Femur (tissue), 1 donor: ENCODE data around the gene BIRC6.
A peak's percentile ranks its signal among the peaks of the same experiment; 100 is the strongest.

Source experiments
- DNase-seq: peaks from one replicate; pipeline ENCODE4 v3.0.0-alpha.2; 2017

The BIRC6 gene

DNA sequence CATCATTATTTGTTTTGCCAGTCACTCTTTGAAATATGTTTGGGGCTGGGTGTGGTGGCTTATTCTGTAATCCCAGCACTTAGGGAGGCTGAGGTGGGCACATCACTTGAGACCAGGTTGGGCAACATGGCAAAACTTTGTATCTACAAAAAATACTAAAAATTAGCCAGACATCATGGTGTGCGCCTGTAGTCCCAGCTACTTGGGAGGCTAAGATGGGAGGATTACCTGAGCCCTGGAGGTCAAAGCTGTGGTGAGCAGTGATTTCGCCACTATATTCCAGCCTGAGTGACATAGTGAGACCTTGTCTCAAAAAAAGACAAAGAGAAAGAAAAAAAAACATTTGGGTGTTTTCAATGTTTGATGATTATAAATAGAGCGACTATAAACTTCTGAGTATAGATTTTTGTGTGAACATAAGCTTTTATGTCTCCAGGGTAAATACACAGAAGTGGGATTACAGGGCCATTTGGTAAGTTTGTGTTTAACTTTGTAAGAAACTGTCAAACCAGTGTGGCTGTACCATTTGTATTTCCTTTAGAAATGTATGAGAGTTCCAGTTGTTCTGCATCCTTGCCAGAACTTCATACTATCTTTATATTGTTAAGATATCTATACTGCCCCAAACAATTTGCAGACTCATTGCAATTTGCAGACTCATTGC, 15.8 kb downstream of the BIRC6 start:
- no peak for DNase-seq

GRCh38 chr2:32375228-32375892, 18.5 kb downstream of the BIRC6 start:
- DNase-seq = no peak

DNA sequence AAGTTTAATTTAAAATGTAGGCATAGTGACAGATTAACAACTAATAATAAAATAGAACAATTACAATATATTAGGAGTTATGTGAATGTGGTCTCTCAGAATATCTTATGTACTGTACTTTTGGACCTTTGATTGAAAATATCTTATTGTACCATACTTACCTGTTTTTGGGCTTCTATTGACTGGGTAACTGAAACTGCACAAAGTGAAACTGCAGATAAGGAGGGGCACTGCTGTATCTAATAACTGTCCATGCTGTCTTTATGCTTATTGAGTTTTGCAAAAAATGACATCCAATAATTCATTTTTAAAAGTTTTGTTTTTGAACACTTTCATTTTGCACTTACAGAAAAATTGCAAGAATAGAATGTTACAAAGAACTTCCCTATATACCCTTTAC, 19.9 kb downstream of the BIRC6 start:
- no peak for DNase-seq

DNA sequence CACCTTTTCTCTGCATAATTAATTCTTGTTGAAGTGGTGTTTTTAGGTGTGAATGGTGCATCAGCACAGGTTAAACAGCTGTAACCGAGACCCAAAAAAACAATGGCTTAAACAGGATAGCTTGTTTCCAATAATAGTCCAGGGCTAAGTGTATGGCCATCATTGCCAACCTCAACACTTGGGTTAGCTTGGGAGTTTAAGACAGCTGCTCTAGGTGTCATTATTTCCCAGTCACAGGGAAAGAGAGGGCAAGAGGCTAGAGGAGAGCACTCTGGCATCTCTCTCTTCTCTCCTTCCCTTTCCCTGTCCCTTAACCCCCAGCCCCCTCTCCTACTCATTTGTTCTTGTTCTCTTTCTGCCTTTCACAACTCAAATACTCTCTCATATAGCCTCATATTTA, 21.1 kb downstream of the BIRC6 start:
- no peak for DNase-seq

DNA sequence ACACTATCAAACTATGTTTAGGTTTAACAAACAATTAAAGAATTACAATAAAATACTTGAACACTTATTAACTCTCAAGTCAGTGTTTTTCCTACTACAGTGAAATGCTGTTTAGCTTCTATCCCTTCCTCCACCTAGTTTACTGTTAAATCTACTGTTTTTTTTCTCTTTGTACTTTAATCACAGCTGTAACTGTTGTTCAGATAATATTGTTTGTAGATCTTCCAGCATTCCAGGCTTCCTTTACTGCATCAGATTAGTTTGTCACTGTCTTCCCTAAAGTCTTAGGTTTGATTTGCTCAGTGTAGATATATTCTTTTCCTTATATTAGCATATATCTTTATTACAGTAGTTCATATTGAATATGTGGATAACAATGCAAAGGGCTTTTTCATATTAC, 22.5 kb downstream of the BIRC6 start:
- DNase-seq = no peak

GRCh38 chr2:32383858-32384257, 27.0 kb downstream of the BIRC6 start:
- no peak for DNase-seq

- DNase-seq = no peak
Measured at GRCh38 chr2:32384529-32384928, 27.7 kb downstream of the BIRC6 start.

GRCh38 chr2:32386739-32387138, 29.9 kb downstream of the BIRC6 start:
- no peak for DNase-seq

- DNase-seq = no peak
Measured at GRCh38 chr2:32399221-32399620, 42.4 kb downstream of the BIRC6 start.

DNA sequence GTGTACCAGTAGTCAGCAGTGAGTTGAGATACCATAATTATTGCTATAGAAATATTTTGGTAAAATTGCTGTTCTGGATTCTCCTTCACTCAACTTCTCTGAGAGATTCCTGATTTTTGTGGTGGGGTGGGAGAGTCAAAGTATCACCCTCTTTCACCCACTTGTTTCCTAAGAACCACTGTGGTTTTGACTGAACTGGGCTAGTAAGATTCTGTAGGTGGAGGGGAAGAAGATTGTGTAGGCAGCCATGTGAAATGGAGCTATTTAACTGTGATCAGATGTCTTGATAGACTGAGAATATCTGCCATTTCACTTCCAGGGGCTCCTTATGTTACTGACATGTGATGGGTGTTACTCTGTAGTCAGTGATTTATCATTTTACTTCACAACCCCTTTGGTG, 45.3 kb downstream of the BIRC6 start:
- no peak for DNase-seq

- no peak for DNase-seq
Measured at GRCh38 chr2:32403782-32404181, 47.0 kb downstream of the BIRC6 start.

- no peak for DNase-seq
Measured at GRCh38 chr2:32404691-32405090, 47.9 kb downstream of the BIRC6 start.

DNA sequence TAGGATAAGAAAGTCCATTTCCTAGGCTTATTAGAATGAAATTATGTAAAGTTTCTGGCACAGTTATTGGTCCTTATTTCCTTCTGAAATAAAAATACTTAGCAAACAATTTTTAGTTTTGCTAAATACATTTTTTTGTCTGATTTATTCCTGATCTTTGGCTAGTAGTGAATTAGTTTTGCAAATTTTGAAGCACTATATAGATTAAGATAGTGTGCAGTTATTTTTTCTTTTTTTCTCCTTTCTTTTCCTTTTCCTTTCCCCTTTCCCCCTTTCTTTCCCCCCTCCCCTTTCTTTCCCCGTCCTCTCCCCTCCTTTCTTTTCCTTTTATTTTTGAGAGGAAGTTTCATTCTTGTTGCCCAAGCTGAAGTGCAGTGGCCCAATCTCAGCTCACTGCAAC, 59.7 kb downstream of the BIRC6 start:
- DNase-seq = no peak

GRCh38 chr2:32417659-32418058, 60.8 kb downstream of the BIRC6 start:
- DNase-seq = no peak

DNA sequence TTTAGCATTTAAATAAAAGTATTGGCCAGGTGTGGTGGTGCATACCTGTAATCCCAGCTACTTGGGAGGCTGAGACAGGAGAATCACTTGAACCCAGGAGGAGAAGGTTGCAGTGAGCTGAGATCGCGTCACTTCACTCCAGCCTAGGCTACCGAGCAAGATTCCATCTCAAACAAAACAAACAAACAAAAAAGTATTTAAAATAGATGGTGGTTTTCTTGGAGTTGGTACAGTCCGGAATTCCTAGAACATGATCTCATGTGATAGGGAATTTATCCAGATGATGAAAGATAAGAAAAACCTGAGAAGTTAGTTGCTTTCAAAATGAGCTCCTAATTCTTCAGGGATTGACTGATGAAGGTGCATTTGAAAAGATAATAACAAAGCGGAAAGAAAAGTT, 62.0 kb downstream of the BIRC6 start:
- DNase-seq = no peak

DNA sequence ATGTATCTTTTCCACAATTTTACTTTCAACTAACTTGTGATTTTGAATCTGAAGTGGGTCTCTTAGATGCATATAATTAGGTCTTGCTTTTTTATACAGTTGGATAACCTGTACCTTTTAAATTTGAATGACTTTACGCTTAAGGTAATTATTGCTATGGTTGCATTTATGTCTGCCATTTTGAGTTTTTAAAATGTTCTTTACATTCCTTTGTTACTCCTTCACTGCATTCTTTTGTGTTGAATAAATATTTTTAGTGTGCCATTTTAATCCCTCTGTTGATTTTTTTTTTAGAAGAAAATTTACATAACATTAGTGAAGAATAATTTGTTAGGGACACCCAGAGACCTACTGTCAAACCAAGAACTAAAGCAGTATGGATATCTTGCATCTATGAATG, 65.3 kb downstream of the BIRC6 start:
- no peak for DNase-seq

DNA sequence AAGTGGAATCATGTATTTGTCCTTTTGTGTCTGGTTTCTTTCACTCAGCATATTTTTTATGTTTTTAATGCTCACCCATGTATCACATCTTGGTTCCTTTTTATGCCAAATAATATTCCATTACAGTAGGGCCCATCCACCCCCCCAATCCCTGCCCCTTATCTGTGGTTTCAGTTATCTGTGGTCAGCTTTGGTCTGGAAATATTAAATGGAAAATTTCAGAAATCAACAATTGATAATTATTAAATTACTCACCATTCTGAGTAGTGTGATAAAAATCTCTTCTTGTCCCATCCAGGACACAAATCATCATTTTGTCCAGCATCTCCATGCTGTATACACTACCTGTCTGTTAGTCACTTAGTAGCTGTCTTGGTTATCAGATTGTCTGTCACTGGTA, 66.7 kb downstream of the BIRC6 start:
- DNase-seq = no peak

- DNase-seq = no peak
Measured at GRCh38 chr2:32424739-32425138, 67.9 kb downstream of the BIRC6 start.

GRCh38 chr2:32425719-32426141, 68.9 kb downstream of the BIRC6 start:
- DNase-seq = peak; percentile 35

- no peak for DNase-seq
Measured at GRCh38 chr2:32427672-32428610, 71.1 kb downstream of the BIRC6 start.

DNA sequence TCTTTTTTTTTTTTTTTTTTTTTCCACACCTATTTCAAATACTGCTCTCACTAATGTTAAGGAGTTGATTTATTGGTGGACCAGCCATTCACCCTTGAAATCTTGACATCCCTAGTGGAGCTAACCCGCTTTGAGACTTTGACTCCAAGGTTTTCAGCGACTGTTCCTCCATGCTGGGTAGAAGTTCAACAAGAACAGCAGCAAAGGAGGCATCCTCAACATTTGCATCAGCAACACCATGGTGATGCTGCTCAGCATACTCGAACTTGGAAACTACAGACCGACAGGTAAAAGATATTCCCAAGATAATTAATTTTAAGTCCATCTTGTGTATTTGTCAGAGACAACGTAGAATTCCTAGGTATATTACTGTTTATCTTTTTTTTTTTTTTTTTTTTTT, 74.0 kb downstream of the BIRC6 start:
- DNase-seq = no peak

GRCh38 chr2:32436150-32436549, 79.3 kb downstream of the BIRC6 start:
- DNase-seq = no peak

DNA sequence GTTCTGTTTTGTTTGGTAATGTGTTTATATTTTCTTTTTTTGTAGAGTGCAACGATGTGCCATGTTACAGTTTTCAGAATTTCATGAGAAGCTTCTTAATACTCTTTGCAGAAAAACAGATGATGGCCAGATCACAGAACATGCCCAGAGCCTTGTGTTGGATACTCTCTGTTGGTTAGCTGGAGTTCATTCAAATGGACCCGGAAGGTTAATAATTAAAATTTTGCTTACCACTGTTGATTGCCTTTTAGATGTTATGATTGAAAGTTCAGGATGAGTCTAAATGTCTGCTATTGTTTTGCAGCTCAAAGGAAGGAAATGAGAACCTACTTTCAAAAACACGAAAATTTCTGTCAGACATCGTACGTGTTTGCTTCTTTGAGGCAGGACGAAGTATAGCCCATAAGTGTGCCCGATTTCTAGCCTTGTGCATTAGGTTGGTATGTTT, 85.2 kb downstream of the BIRC6 start:
- DNase-seq = no peak

GRCh38 chr2:32446369-32446768, 89.5 kb downstream of the BIRC6 start:
- no peak for DNase-seq
